ENCODE results near the gene KIF5B. TPM values are rescaled to one million over a fixed set of nuclear protein-coding genes. Genes with fewer than 3 reads are reported as not detected.

The KIF5B gene
- total RNA-seq, 4 donors from 2014 or later: 118 to 162 (median 144) TPM

- H3K27ac ChIP-seq: peak overlapping the region in 2 of 4 donors; percentile 9 to 99
- peaks cover 0 to 6% (median 0%) of the 10 kb centered on the region in 3 donors for H3K36me3 ChIP-seq
- H3K4me3 ChIP-seq: no peak overlapping the region
- H3K9me3 ChIP-seq: no peaks in the 10 kb centered on the region
- TF ChIP-seq POLR2A (IDR thresholded peaks at IDR 0.05): no peak
- no peak for TF ChIP-seq EP300 (IDR thresholded peaks at IDR 0.05)
- no peak for TF ChIP-seq CTCF (IDR thresholded peaks at IDR 0.05)
- no peaks in the 10 kb centered on the region for H3K27me3 ChIP-seq
- DNase-seq (ENCODE audit: low spot score in 2 of 2): no peak
- 28 to 36% methylated on average over 3 of the region's 3 CpGs for WGBS, 2 donors
- H3K4me1 ChIP-seq: peaks cover 0 to 70% (median 29%) of the 10 kb centered on the region in 4 donors
Measured at GRCh38 chr10:32051926-32052325, 4.3 kb downstream of the KIF5B start.

GRCh38 chr10:32050177-32050576, 6.0 kb downstream of the KIF5B start:
- Histone ChIP-seq H3K4me3 (no peak overlapping the region), H3K36me3 (peaks cover 0 to 24% (median 0%) of the 10 kb centered on the region in 3 donors), H3K27me3 (no peaks in the 10 kb centered on the region), H3K9me3 (no peaks in the 10 kb centered on the region), H3K27ac (peak overlapping the region in 2 of 4 donors; percentile 3 to 13), H3K4me1 (peaks cover 0 to 72% (median 29%) of the 10 kb centered on the region in 4 donors)
- no peak for DNase-seq (ENCODE audit: low spot score in 2 of 2)
- WGBS, 2 donors: 47 to 50% methylated on average over 6 of the region's 6 CpGs
- TF ChIP-seq EP300 (IDR thresholded peaks at IDR 0.05) (no peak), CTCF (IDR thresholded peaks at IDR 0.05) (no peak), POLR2A (IDR thresholded peaks at IDR 0.05) (no peak)

- H3K4me3 ChIP-seq: no peak overlapping the region
- TF ChIP-seq POLR2A (IDR thresholded peaks at IDR 0.05) (no peak), CTCF (IDR thresholded peaks at IDR 0.05) (no peak), EP300 (IDR thresholded peaks at IDR 0.05) (no peak)
- H3K9me3 ChIP-seq: no peaks in the 10 kb centered on the region
- H3K36me3 ChIP-seq: peaks cover 0 to 34% (median 0%) of the 10 kb centered on the region in 3 donors
- H3K27me3 ChIP-seq: no peaks in the 10 kb centered on the region
- DNase-seq (ENCODE audit: low spot score in 2 of 2): no peak
- WGBS, 2 donors: 54 to 60% methylated on average over 4 of the region's 4 CpGs
- no peak overlapping the region for H3K27ac ChIP-seq
- peaks cover 0 to 73% (median 29%) of the 10 kb centered on the region in 4 donors for H3K4me1 ChIP-seq
Measured at GRCh38 chr10:32049113-32049512, 7.1 kb downstream of the KIF5B start.

- no peak for DNase-seq (ENCODE audit: low spot score in 2 of 2)
- WGBS, 2 donors: 89 to 96% methylated on average over 1 of the region's 1 CpG
- peaks cover 0 to 38% (median 0%) of the 10 kb centered on the region in 3 donors for H3K36me3 ChIP-seq
- no peak overlapping the region for H3K27ac ChIP-seq
- no peak overlapping the region for H3K4me3 ChIP-seq
- TF ChIP-seq CTCF (IDR thresholded peaks at IDR 0.05) (no peak), EP300 (IDR thresholded peaks at IDR 0.05) (no peak), POLR2A (IDR thresholded peaks at IDR 0.05) (no peak)
- H3K27me3 ChIP-seq: no peaks in the 10 kb centered on the region
- no peaks in the 10 kb centered on the region for H3K9me3 ChIP-seq
- peaks cover 0 to 70% (median 29%) of the 10 kb centered on the region in 4 donors for H3K4me1 ChIP-seq
Measured at GRCh38 chr10:32048282-32048681, 7.9 kb downstream of the KIF5B start.

- Histone ChIP-seq H3K36me3 (peaks cover 0 to 38% (median 0%) of the 10 kb centered on the region in 3 donors), H3K27me3 (no peaks in the 10 kb centered on the region), H3K4me3 (no peak overlapping the region), H3K4me1 (peaks cover 0 to 70% (median 31%) of the 10 kb centered on the region in 4 donors), H3K9me3 (no peaks in the 10 kb centered on the region), H3K27ac (no peak overlapping the region)
- no peak for DNase-seq (ENCODE audit: low spot score in 2 of 2)
- no peak for TF ChIP-seq CTCF (IDR thresholded peaks at IDR 0.05)
- no peak for TF ChIP-seq POLR2A (IDR thresholded peaks at IDR 0.05)
Measured at GRCh38 chr10:32047881-32048280, 8.3 kb downstream of the KIF5B start.
